SK-N-SH treated with all-trans-retinoic acid at 6 μM for 48 hours (cell line): ENCODE measurements around the gene NAGPA.

Experiments used
- GLIS3 ChIP-seq: fragments of 250-450 bp; sonication (Bioruptor Pico); IDR thresholded peaks from 2 replicates; pipeline ENCODE4 v1.5.0; 2020; ENCODE audit warnings: mild to moderate bottlenecking, moderate library complexity
- ISL1 ChIP-seq: fragments of 250-450 bp; sonication (Bioruptor Pico); IDR thresholded peaks from 2 replicates; pipeline ENCODE4 v2.1.2; 2022; ENCODE audit warnings: mild to moderate bottlenecking, moderate library complexity
- TCF4 ChIP-seq: fragments of 250-450 bp; sonication (Bioruptor Pico); IDR thresholded peaks from 2 replicates; pipeline ENCODE4 v1.8.0; 2021; ENCODE audit warnings: mild to moderate bottlenecking, moderate library complexity, borderline replicate concordance
- TSHZ2 ChIP-seq: fragments of 250-450 bp; sonication (Bioruptor Pico); IDR thresholded peaks from 2 replicates; pipeline ENCODE4 v1.5.0; 2020; ENCODE audit warnings: mild to moderate bottlenecking, moderate library complexity
- ZFP3 ChIP-seq: fragments of 250-450 bp; sonication (Bioruptor Pico); IDR thresholded peaks from 2 replicates; pipeline ENCODE4 v1.5.0; 2020; ENCODE audit warnings: mild to moderate bottlenecking, moderate library complexity
- ZNF565 ChIP-seq: fragments of 450-650 bp; formaldehyde crosslinking; conservative IDR thresholded peaks from 2 replicates; pipeline ENCODE4 v1.5.0; 2020; ENCODE audit warnings: low read depth, mild to moderate bottlenecking, moderate library complexity
- TF ChIP-seq, protein P1 (sequence below): fragments of 250-450 bp; sonication (Bioruptor Pico); IDR thresholded peaks from 2 replicates; pipeline ENCODE4 v1.8.0; 2021; ENCODE audit warnings: low read depth, mild to moderate bottlenecking, moderate library complexity, borderline replicate concordance

DNA sequence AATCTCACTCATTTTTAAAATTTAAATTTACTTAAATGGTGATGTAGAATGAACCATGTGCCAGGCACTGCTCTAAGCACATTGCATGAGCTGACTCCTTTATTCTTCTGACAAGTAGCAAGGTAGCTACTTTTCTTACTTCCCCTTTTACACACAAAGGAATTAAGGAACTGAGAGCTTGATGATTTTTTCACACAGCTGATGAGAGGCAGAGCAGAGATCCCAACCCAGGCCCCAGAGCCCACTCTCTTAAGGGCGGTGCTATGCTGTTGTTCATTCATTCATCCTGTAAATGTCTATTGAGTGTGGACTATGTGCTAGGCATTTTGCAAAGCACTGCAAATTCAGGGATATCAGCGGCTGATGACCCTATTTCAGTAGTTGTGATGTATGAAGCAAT lies 57.7 kb downstream of the NAGPA start:
- TF ChIP-seq ISL1 (CRISPR knock-in tag) = no peak
- no peak for TF ChIP-seq TSHZ2 (CRISPR knock-in tag)
- TF ChIP-seq GLIS3 (CRISPR knock-in tag) = no peak
- TF ChIP-seq ZNF565 = no peak
- TF ChIP-seq, protein P1, sequence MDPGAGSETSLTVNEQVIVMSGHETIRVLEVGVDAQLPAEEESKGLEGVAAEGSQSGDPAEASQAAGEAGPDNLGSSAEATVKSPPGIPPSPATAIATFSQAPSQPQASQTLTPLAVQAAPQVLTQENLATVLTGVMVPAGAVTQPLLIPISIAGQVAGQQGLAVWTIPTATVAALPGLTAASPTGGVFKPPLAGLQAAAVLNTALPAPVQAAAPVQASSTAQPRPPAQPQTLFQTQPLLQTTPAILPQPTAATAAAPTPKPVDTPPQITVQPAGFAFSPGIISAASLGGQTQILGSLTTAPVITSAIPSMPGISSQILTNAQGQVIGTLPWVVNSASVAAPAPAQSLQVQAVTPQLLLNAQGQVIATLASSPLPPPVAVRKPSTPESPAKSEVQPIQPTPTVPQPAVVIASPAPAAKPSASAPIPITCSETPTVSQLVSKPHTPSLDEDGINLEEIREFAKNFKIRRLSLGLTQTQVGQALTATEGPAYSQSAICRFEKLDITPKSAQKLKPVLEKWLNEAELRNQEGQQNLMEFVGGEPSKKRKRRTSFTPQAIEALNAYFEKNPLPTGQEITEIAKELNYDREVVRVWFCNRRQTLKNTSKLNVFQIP (CRISPR knock-in tag) = no peak
- TF ChIP-seq ZFP3 = no peak
- TF ChIP-seq TCF4 = no peak
